ENCODE data around the gene SOWAHC. TPM values are rescaled to one million over a fixed set of nuclear protein-coding genes. Genes with fewer than 3 reads are reported as not detected.

Gene SOWAHC
- total RNA-seq, 1 donor from 2014 or later = 5.7 TPM

GRCh38 chr2:109654326-109655050 is 40.3 kb downstream of the SOWAHC start:
- H3K9me3 Mint-ChIP-seq = no peaks in the 10 kb centered on the region
- H3K4me3 Mint-ChIP-seq = no peak overlapping the region
- no peaks in the 10 kb centered on the region for H3K9me3 ChIP-seq (ENCODE audit: low read depth)
- H3K36me3 Mint-ChIP-seq = no peaks in the 10 kb centered on the region
- H3K27ac ChIP-seq = no peak overlapping the region
- no peak overlapping the region for H3K9ac ChIP-seq
- H3K27me3 ChIP-seq = no peaks in the 10 kb centered on the region
- H2AFZ ChIP-seq (replicated peaks) = no peak overlapping the region
- TF ChIP-seq CTCF (IDR thresholded peaks at IDR 0.05) (no peak), EZH2phosphoT487 (IDR thresholded peaks at IDR 0.05) (no peak), EZH2 (IDR thresholded peaks at IDR 0.05) (no peak)
- no peaks in the 10 kb centered on the region for H3K79me2 ChIP-seq (ENCODE audit: low read depth)
- H3K4me1 Mint-ChIP-seq = peaks cover 31% of the 10 kb centered on the region
- peaks cover 3% of the 10 kb centered on the region for H3K4me1 ChIP-seq
- H3K4me3 ChIP-seq = no peak overlapping the region
- H3K27ac Mint-ChIP-seq = peak overlapping the region; percentile 66
- H3K36me3 ChIP-seq = no peaks in the 10 kb centered on the region
- no peak overlapping the region for H3K4me2 ChIP-seq
- DNase-seq (ENCODE audit: low spot score) = no peak
- no peaks in the 10 kb centered on the region for H4K20me1 ChIP-seq (ENCODE audit: low read depth)
- H3F3A ChIP-seq (ENCODE audit: low read depth) = no peaks in the 10 kb centered on the region
- H3K27me3 Mint-ChIP-seq (ENCODE audit: insufficient read depth, low read depth) = peaks cover 4% of the 10 kb centered on the region

GRCh38 chr2:109655287-109655686 is 41.1 kb downstream of the SOWAHC start:
- peaks cover 4% of the 10 kb centered on the region for H3K27me3 Mint-ChIP-seq (ENCODE audit: insufficient read depth, low read depth)
- H3F3A ChIP-seq (ENCODE audit: low read depth) = no peaks in the 10 kb centered on the region
- H2AFZ ChIP-seq (replicated peaks) = no peak overlapping the region
- H3K4me3 Mint-ChIP-seq = no peak overlapping the region
- no peaks in the 10 kb centered on the region for H3K9me3 Mint-ChIP-seq
- H4K20me1 ChIP-seq (ENCODE audit: low read depth) = no peaks in the 10 kb centered on the region
- no peak overlapping the region for H3K9ac ChIP-seq
- no peak overlapping the region for H3K4me2 ChIP-seq
- no peak overlapping the region for H3K27ac Mint-ChIP-seq
- no peaks in the 10 kb centered on the region for H3K27me3 ChIP-seq
- H3K79me2 ChIP-seq (ENCODE audit: low read depth) = no peaks in the 10 kb centered on the region
- H3K9me3 ChIP-seq (ENCODE audit: low read depth) = no peaks in the 10 kb centered on the region
- DNase-seq (ENCODE audit: low spot score) = no peak
- no peaks in the 10 kb centered on the region for H3K36me3 Mint-ChIP-seq
- H3K4me3 ChIP-seq = no peak overlapping the region
- peaks cover 38% of the 10 kb centered on the region for H3K4me1 Mint-ChIP-seq
- H3K4me1 ChIP-seq = peaks cover 7% of the 10 kb centered on the region
- no peaks in the 10 kb centered on the region for H3K36me3 ChIP-seq
- H3K27ac ChIP-seq = no peak overlapping the region
- no peak for TF ChIP-seq EZH2phosphoT487 (IDR thresholded peaks at IDR 0.05)
- TF ChIP-seq CTCF (IDR thresholded peaks at IDR 0.05) = no peak
- TF ChIP-seq EZH2 (IDR thresholded peaks at IDR 0.05) = no peak

- no peaks in the 10 kb centered on the region for H3K79me2 ChIP-seq (ENCODE audit: low read depth)
- H3K36me3 ChIP-seq = no peaks in the 10 kb centered on the region
- H3K27ac ChIP-seq = no peak overlapping the region
- peak overlapping the region; percentile 76 for H2AFZ ChIP-seq (replicated peaks)
- H3K27me3 ChIP-seq = no peaks in the 10 kb centered on the region
- H3F3A ChIP-seq (ENCODE audit: low read depth) = no peaks in the 10 kb centered on the region
- no peak overlapping the region for H3K4me3 ChIP-seq
- no peaks in the 10 kb centered on the region for H3K36me3 Mint-ChIP-seq
- peak overlapping the region; percentile 38 for H3K4me2 ChIP-seq
- no peaks in the 10 kb centered on the region for H3K9me3 ChIP-seq (ENCODE audit: low read depth)
- peaks cover 7% of the 10 kb centered on the region for H3K4me1 ChIP-seq
- H3K27ac Mint-ChIP-seq = peak overlapping the region; percentile 80
- peak; percentile 42 for DNase-seq (ENCODE audit: low spot score)
- no peaks in the 10 kb centered on the region for H3K9me3 Mint-ChIP-seq
- no peak overlapping the region for H3K9ac ChIP-seq
- no peaks in the 10 kb centered on the region for H4K20me1 ChIP-seq (ENCODE audit: low read depth)
- no peak for TF ChIP-seq CTCF (IDR thresholded peaks at IDR 0.05)
- no peak for TF ChIP-seq EZH2 (IDR thresholded peaks at IDR 0.05)
- TF ChIP-seq EZH2phosphoT487 (IDR thresholded peaks at IDR 0.05) = no peak
- H3K4me3 Mint-ChIP-seq = peak overlapping the region; percentile 39
- peaks cover 31% of the 10 kb centered on the region for H3K4me1 Mint-ChIP-seq
- peaks cover 6% of the 10 kb centered on the region for H3K27me3 Mint-ChIP-seq (ENCODE audit: insufficient read depth, low read depth)
Measured at GRCh38 chr2:109659396-109660045, 45.4 kb downstream of the SOWAHC start.
